ENCODE data around the gene LCN9.

The LCN9 gene

DNA sequence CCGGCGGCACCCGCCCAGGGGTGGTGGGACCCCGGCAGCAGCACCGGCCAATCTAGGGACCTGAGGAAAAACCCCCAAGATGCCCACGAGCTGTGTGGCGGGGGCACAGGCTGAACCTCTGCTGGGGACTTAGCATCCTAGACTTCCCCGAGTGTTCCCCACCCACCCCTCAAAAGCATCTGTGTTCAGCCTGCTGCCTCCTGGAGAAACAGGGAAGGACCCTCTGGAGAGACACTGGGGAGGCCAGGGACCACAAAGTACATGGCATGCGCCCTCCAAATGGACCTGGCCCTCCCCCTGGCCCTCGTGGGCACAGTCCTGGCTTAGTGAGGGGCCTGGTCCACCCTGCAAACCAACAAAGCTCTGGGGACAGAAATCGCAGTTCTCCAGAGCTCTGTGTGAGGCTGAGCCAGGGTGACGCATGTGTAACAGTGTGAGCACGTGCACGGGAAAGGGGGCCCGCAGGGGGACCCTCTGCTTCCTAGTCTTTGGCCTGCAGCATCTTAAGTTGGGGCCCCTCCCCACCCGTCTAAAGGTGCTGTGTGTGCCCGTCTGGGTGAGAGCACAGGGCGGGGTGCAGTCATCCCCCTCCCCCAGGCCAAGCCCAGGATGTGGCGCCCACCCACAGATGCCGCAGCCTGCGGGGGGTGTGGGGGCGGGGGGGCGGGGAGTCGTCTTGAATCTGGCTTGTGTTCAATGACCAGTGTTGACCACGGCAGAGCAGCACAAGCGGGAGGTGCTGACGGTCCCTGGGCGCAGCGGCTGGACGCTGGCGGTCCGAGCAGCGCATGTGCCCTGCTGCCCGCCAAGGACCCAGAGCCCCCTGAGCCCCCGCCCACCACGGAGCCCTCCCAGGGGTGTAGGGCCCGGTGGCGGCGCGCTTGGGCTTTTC lies 38.2 kb downstream of the LCN9 start:
- DNase-seq = no peak

DNA sequence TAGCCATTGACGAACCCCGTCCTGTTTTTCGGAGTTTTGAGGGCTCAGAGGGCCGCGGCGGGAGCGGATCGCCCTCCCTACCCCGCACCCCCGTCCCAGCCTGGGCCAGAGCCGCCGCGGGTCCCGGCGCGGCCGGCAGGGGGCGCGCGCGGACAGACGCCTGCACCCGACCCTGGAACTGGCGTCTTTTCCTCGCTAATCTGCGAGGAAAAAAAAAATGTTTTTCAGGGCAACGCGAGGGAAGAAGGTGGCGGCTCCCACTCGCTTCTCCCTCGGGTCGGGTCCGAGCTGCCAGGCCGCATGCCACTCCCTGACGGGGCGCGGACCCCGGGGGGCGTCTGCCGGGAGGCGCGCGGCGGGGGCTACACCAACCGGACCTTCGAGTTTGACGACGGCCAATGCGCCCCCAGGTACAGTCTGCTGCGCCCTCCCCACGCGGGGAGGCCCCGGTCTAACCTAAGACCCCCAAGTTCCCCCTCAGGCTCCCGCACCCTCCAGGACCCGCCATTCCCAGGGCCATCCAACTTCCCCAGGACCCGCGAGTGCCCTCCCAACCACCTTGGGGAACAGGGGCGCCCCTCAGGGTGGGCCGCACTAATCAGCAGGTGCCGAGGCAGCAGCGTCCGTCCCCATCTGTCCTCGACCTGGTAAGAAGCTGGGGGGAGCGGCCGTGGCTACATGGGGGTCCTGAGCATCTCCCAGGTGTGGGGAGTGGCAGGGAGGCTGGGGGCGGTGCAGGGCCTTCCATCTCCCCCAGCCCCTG lies 39.0 kb downstream of the LCN9 start, which contains the start of gene KCNT1:
TSS of gene KCNT1 (plus strand) at position 227 of the 763 bp plus-strand sequence. CDS start at position 301, 74 bp downstream.
- DNase-seq = peak; percentile 19

DNA sequence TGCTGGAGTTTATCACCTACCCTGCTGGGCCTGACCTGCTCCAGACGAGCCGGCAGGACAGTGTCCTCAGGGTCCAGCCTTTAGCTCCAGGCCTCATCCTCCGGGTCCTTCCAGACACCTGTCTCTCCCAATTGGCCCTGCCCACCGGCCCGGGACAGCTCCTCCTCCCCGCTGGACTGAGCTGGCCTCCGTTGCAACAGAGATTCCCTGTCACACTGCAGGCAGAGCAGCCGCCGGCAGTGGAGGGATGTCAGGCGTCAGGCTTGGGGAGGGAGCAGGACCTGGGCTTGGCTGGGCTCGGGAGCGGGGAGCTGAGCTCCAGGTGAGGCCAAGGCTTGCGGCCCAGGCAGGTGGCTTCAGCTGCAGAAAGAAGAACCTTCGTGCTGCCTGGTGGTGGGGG lies 40.6 kb downstream of the LCN9 start:
- DNase-seq = no peak

DNA sequence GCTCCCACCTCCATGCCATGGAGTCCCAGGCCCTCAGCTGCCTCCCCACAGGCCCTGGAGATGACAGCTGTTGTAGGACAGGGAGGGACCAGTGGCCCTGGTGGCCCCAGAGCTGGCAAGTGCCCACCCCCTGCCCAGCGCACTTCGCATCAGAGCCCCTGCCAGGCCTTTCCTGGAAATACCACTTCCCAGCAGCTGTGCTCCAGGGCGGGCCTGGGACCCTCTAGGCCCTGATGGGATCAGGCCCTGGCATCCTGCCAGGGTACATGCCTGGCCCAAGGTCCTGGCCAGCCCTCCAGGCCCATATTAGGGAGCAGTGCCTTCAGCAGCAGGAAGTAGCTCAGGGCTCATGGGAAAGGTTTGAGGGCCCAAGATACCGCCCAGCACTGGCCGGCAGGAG lies 41.4 kb downstream of the LCN9 start:
- no peak for DNase-seq

DNA sequence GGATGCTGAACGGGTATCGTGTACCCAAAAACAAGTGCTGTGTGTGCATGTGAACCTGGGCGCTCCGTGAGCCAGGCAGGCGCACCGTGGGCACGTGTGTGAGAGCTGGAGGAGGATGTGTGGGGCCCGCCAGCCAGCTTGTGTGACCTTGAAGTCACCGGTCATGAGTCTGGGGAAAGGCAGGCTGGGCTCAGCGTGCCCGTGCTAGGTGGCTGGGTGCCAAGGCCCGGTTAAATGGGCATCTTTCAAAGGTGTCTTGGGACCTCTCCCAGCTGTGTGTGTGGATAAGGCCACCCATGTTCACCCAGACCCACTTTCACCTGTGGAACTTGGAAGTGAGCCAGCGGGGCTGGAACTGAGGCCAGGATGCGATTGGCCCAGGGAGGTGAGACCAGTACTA lies 42.3 kb downstream of the LCN9 start:
- no peak for DNase-seq

DNA sequence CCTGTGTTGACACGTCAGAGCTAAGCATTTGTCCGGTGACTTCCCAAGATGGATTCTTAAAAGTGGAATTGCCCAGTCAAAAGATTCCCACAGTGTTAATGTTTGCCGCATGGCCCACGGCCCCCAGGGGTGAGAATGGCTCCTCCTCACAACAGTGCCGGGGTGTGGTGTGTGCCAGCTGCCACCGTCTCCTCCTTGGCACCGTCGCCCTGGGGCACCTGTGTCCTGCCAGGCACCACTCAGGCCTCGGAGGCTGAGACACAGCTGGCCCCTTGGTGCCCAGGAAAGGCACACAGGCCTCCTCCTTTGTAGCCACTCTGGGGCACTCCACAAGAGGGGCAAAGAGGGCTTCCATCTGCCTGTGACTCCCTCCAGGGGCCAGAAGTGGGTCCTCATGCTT lies 43.2 kb downstream of the LCN9 start:
- no peak for DNase-seq

DNA sequence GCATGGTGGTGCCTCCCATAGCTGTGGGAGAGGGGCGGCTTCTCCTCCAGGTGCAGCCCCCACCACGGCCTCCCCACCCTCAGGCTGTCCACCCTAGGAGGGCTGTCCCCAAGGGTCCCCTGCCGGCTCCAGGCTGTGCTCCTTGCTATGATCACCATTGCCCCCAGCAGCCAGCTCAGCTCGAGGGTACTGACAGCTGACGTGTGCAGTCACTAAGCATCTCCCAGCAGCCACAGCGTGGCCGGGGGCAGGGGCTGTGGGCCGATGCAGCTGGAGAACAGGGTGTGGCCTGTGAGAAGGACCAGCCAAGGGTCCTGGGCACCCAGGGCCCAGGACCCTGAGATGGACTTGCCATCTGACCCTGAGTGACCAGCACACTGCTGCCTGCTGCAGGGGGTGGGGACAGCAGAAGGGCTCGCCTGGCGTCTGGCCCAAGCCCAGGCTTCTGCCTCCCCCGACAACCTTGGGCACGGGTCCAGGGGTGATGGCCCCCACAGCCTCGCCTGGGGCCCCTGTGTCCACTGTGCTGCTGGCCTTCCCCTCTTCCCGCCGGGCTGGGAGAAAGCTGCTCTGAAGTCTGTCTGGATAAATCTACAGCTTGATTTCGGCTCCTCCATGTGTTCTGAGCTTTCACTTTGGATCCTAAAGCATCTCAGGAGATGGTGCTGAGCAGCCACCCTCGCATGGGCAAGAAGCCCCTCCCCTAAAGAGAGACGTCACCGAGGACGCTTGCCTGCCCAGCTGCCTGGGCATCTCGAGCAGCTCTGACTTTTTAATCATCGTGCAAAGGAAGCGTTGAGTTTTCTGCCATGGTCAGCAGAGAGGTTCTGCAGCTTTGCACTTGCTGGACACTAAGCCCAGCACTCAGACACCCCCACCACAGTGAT lies 44.4 kb downstream of the LCN9 start:
- no peak for DNase-seq

DNA sequence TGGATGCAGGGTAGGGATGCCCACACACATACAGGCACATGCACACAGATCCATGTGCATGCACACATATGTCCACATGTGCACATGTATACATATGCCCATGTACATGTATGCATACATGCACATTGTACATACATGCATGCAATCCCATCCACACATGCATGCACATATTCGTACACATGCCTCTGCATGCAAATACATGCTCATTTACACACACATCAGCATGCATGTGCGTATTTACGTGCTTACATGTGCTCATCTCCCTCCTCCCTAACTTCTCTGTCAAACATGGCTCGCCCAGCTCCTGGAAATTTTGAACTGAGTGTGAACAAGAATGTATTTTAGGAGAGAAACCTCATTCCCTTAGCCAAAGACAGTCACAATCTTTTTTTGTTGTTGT lies 45.1 kb downstream of the LCN9 start:
- no peak for DNase-seq

DNA sequence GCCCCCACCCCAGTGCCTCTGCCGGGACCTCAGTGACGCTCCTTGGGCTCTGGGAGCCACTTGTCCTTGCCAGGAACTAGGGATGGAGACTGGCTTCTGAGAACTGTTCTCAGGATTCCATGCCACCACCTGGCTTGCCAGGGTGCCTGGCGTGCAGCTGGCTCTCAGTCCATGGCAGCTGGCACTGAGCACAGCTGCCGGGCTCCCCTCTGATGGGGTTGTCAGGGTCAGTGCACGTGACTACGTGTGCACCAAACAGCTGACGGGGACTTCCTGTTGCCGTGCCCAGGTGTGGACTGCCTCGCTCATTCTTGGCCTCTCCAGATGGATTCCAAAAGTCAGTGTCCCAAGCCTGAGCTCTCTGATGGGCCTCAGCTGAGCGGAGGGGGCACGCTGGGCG lies 48.3 kb downstream of the LCN9 start:
- DNase-seq = no peak

DNA sequence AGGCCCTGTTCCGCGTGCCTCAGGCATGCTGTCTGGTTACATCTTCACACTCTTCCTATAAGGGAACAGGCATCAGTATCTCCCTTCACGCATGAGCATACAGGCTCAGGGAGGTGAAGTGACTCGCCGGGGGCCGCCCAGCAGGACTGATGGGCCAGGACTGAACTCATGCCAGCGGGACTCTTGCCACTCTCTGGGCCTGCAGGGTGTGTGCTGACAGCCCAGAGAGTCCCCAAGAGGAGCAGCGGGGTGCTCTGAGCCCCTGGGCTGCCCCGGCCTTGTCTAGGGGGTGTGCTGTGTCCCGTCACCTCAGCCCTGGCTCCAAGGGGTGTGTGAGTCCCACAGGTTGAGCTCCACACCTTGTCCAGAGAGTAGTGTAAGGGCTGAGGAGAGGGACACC lies 48.8 kb downstream of the LCN9 start:
- no peak for DNase-seq

DNA sequence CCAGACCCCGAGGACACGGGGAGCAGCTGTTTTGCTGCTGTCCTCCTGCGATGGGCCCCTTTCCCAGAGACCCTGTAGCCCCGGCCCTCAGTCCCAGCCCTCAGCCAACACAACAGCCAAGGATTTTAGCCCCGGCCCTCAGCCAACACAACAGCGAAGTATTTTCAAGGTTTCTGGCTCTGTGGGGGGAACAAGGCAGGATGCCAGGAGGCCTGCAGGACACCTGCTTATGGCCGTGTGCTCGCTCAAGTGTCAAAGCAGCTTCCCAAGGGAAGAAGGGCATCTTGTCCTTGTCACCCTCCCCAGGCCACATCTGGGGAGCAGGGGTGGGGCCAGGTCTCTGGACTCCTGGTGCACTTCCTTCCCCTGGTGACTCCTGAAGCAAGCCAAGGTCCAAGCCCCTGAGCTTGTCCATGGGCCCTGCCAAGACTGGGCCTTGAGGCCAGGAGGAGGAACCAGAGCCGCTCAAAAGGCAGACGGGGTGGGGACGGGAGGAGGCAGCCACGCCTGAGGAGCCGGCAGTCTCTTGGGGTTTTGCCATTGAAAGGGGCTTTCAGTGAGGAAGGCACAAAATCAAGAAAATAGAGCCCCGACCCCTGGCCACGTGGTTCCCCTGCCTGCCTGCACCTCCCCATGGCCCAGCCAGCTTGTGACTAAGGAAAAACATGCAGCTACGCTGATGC lies 49.6 kb downstream of the LCN9 start:
- no peak for DNase-seq

DNA sequence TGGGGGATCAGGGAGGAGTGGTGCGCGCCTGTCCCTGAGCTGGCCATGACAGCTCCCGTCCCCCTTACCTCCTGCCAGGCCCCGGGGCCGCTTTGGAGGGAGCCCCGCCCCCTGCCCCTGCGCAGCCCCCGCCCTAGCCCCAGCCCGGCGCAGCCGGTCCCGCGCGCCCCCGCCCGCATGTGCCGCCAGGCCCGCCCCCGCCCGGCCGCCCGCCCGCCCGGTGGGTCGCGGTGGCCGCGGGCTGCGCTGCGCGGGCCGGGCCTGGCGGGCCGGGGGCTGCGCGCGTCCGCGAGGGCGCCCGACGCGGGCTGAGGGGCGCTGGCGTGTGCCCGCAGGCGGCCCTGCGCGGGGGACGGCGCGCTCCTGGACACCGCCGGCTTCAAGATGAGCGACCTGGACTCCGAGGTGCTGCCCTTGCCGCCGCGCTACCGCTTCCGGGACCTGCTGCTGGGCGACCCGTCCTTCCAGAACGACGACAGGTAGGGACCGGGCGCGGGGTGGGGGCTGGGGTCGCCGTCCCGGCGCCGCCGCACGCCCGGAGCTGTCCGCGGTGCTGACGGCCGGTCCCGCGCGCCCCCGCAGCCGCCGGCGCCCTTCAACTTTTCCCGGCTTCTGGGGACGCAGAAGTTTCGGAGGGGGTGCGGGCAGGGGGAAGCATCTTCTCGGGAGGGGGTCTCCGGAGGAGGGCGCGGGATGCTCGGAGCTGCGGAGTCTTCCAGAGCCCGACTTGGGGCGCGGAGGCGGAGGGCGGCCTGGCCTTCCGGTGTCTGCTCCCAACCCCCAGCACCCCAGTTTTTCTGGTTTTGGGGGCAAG lies 51.3 kb downstream of the LCN9 start:
- no peak for DNase-seq

DNA sequence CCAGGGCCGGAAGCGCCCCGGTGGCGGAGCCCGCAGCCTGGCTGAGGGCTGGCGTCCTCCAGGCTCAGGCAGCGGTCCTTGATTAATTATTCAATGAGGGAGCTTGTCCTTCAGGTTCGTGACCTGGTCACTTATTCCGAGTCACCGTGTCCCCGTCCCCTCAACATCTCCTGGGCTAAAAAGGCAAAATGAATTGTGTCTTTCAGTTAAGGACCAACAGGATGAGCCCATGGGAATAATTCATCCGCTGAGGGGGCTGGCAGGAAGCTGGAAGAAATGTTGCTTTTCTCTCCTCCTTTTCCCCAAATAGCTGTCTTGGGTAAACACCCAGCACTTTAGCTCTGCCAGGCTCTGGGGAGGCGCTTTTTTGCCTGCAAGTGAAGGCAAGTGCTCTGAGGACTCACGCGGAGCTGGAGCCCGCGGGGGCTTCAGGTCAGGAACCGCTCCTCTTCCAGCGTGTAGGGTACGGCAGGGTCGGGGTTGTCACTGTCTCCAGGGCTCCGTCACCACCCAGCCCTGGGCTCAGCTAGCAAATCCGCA lies 52.0 kb downstream of the LCN9 start:
- DNase-seq = no peak

DNA sequence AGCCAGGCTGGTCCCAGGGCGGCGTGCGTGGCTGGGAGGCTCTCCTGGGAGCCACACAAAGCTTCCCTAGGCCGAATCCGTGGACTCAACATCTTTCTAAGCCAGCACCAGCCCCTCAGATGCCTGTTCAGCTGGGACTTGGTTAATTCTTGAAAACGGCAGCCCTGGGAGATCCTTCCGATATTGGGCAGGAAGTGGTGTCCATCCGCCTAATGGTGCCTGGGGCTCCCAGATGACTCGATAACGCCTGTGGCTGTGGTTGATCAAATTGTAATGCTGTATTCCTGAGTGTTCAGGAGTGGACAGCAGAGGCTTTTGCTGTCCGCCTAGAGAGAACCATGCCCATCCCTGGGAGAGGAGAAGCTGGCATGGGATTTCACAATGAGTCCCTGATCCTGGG lies 52.9 kb downstream of the LCN9 start:
- DNase-seq = no peak
